ENCODE results near the gene PNPLA7.

DNA sequence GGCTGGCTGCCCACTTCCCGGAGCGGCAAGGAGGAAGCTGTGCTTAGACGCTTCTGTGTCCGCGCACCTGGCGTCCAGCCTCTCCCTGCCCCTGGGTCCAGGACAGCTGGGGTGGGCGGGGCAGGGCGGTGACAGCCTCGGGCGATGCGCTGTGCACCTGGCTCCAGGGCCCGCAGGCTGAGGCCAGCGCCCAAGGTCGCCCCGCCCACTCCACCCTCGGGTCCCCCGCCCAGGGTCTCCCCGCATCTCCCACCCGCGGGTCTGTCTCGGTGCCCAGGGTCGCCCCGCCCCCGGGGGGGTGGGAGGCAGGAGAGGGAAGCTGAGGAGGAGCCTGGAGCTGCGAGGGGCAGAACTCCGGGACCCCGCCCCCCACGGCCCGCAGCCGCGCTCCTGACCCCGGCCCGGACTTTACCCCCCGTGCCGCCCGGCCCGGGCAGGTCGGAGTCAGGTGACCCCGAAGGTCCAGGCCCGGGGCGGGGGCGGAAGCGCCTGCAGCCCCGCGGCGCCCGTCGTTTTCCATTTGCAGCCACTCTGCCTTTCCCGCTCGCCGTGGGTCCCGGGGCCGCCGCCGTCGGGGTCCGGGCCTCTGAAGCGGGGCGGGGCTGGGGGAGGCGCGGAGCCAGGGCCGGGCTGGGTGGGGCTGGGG lies 108.8 kb downstream of the PNPLA7 start, which contains the start of gene ENTPD8:
- TF ChIP-seq, protein P1, sequence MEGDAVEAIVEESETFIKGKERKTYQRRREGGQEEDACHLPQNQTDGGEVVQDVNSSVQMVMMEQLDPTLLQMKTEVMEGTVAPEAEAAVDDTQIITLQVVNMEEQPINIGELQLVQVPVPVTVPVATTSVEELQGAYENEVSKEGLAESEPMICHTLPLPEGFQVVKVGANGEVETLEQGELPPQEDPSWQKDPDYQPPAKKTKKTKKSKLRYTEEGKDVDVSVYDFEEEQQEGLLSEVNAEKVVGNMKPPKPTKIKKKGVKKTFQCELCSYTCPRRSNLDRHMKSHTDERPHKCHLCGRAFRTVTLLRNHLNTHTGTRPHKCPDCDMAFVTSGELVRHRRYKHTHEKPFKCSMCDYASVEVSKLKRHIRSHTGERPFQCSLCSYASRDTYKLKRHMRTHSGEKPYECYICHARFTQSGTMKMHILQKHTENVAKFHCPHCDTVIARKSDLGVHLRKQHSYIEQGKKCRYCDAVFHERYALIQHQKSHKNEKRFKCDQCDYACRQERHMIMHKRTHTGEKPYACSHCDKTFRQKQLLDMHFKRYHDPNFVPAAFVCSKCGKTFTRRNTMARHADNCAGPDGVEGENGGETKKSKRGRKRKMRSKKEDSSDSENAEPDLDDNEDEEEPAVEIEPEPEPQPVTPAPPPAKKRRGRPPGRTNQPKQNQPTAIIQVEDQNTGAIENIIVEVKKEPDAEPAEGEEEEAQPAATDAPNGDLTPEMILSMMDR (IDR thresholded peaks at IDR 0.05): no peak
- no peak for TF ChIP-seq POLR2A (IDR thresholded peaks at IDR 0.05)
